NB4 (cell line): Measurements from ENCODE around the gene DRAP1.

Source experiments
- POLR2A ChIP-seq: IDR thresholded peaks from 2 replicates; pipeline ENCODE4 v1.6.1; 2011; ENCODE audit warnings: mild to moderate bottlenecking; ENCODE audit not compliant: insufficient read length; ENCODE audit errors: extremely low read depth
- TF ChIP-seq, protein P1 (sequence below): IDR thresholded peaks from one replicate; pipeline ENCODE4 v1.5.1; 2012; ENCODE audit warnings: low read depth, low read length
- TF ChIP-seq, protein P2 (sequence below): IDR thresholded peaks from 2 replicates; pipeline ENCODE4 v1.6.1; 2011; ENCODE audit warnings: low read depth, low read length

DNA sequence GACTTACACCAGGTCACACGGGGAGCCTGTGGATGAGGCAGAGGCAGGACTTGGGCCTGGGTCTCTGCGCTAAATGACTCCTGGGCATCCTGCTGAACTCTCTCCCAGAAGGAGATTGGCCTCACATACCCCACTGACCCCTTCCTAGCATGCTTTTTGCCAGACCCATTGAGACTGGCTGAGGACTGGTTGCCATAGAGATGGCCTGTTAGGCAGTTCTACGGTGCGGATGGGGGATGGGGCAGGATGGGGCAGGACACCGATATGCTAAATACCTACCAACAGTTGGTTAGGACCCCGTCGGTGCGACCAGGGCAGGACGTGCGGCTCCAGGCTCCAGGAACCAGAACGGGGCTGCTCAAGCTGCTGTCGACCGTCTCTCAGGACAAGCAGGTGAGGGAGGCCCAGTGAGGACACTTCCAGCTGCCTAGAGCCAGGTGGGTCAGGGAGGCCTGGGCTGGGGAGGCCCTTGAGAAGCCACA is 26.2 kb downstream of the DRAP1 start, which contains the start of gene TSGA10IP:
- TF ChIP-seq, protein P1, sequence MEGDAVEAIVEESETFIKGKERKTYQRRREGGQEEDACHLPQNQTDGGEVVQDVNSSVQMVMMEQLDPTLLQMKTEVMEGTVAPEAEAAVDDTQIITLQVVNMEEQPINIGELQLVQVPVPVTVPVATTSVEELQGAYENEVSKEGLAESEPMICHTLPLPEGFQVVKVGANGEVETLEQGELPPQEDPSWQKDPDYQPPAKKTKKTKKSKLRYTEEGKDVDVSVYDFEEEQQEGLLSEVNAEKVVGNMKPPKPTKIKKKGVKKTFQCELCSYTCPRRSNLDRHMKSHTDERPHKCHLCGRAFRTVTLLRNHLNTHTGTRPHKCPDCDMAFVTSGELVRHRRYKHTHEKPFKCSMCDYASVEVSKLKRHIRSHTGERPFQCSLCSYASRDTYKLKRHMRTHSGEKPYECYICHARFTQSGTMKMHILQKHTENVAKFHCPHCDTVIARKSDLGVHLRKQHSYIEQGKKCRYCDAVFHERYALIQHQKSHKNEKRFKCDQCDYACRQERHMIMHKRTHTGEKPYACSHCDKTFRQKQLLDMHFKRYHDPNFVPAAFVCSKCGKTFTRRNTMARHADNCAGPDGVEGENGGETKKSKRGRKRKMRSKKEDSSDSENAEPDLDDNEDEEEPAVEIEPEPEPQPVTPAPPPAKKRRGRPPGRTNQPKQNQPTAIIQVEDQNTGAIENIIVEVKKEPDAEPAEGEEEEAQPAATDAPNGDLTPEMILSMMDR = no peak
- no peak for TF ChIP-seq POLR2A
- TF ChIP-seq, protein P2, sequence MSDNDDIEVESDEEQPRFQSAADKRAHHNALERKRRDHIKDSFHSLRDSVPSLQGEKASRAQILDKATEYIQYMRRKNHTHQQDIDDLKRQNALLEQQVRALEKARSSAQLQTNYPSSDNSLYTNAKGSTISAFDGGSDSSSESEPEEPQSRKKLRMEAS = no peak
